SK-N-SH (cell line): ENCODE measurements around the gene CEP63. TPM values are rescaled to one million over a fixed set of nuclear protein-coding genes. Genes with fewer than 3 reads are reported as not detected.

ENCODE experiments used
- CTCF ChIA-PET: fragments of 300-600, 350-600 bp; formaldehyde crosslinking; extraction: SDS; loops from one replicate; lab custom pipeline; 2021; lab: Yijun Ruan, JAX
- POLR2A ChIA-PET: fragments of 350-600 bp; sonication (Branson Sonifier 250); formaldehyde crosslinking; extraction: SDS; loops from one replicate; lab custom pipeline; 2020; ENCODE audit warnings: antibody characterized with exemption, inconsistent platforms; lab: Yijun Ruan, JAX
- DNase-seq: peaks from one replicate; pipeline ENCODE4 v3.0.0; 2012
- H2AFZ ChIP-seq: fragments of 200-600 bp; sonication (generic); 2 replicates; pipeline ENCODE4 v1.8.1; 2016; ENCODE audit warnings: antibody characterized with exemption, mild to moderate bottlenecking, low read depth
- H3F3A ChIP-seq: fragments of 200-600 bp; sonication (generic); replicated peaks from 2 replicates; pipeline ENCODE3; 2016; ENCODE audit warnings: antibody characterized with exemption, mild to moderate bottlenecking; ENCODE audit not compliant: insufficient read depth
- H3K27ac ChIP-seq, 2 experiments: fragments of 200-500 bp in 1 of 2; fragments of 200-600 bp in 1 of 2; sonication (Bioruptor generic) in 1 of 2; sonication (generic), shearing (Covaris generic) in 1 of 2; 2 replicates each; pipeline versions ENCODE4 v1.5.1 to v1.6.1; 2014 to 2016; ENCODE audit warnings: low read depth in 2 of 2, inconsistent platforms in 1 of 2, low read length in 1 of 2, mild to moderate bottlenecking in 1 of 2, mixed read lengths in 1 of 2
- H3K27me3 ChIP-seq: fragments of 200-600 bp; sonication (generic), shearing (Covaris generic); 2 replicates; pipeline ENCODE4 v1.6.1; 2016; ENCODE audit warnings: mixed run types; ENCODE audit not compliant: insufficient read depth
- H3K36me3 ChIP-seq, 2 experiments: fragments of 200-500 bp in 1 of 2; fragments of 200-600 bp in 1 of 2; sonication (Bioruptor generic) in 1 of 2; sonication (generic) in 1 of 2; replicated peaks in 1 of 2; 2 replicates each; pipeline versions ENCODE3 to v1.5.1; 2014 to 2016; ENCODE audit warnings: low read length in 1 of 2, mild to moderate bottlenecking in 1 of 2; ENCODE audit not compliant: insufficient read depth in 2 of 2, control insufficient read depth in 1 of 2
- H3K4me1 ChIP-seq, 2 experiments: fragments of 200-500 bp in 1 of 2; fragments of 200-600 bp in 1 of 2; sonication (Bioruptor generic) in 1 of 2; sonication (generic), shearing (Covaris generic) in 1 of 2; 2 replicates each; pipeline versions ENCODE4 v1.5.1 to v1.6.1; 2014 to 2016; ENCODE audit warnings: low read depth in 1 of 2, low read length in 1 of 2, mixed run types in 1 of 2; ENCODE audit not compliant: insufficient read depth in 2 of 2, control insufficient read depth in 1 of 2
- H3K4me2 ChIP-seq: fragments of 200-600 bp; sonication (generic), shearing (Covaris generic); 2 replicates; pipeline ENCODE4 v1.6.1; 2017; ENCODE audit warnings: mixed run types
- H3K4me3 ChIP-seq, 2 experiments: fragments of 200-500 bp in 1 of 2; fragments of 200-600 bp in 1 of 2; sonication (Bioruptor generic) in 1 of 2; sonication (generic), shearing (Covaris generic) in 1 of 2; 2 replicates each; pipeline versions ENCODE4 v1.5.1 to v1.8.1; 2014 to 2016; ENCODE audit warnings: low read depth in 2 of 2, inconsistent platforms in 1 of 2, low read length in 1 of 2, mild to moderate bottlenecking in 1 of 2, mixed read lengths in 1 of 2, moderate library complexity in 1 of 2
- H3K79me2 ChIP-seq: fragments of 200-600 bp; sonication (generic); 2 replicates; pipeline ENCODE4 v1.8.1; 2017; ENCODE audit warnings: mild to moderate bottlenecking; ENCODE audit not compliant: insufficient read depth
- H3K9ac ChIP-seq: fragments of 200-600 bp; sonication (generic); 2 replicates; pipeline ENCODE4 v1.6.1; 2017; ENCODE audit warnings: mixed run types
- H3K9me2 ChIP-seq: fragments of 200-600 bp; sonication (generic); 2 replicates; pipeline ENCODE4 v1.6.1; 2017; ENCODE audit warnings: mixed run types
- H3K9me3 ChIP-seq: fragments of 200-600 bp; sonication (generic); 2 replicates; pipeline ENCODE4 v1.6.1; 2017; ENCODE audit warnings: mixed run types, mild to moderate bottlenecking, moderate library complexity
- H4K20me1 ChIP-seq: fragments of 200-600 bp; sonication (generic); 2 replicates; pipeline ENCODE4 v1.6.1; 2017; ENCODE audit warnings: mild to moderate bottlenecking, mixed run types; ENCODE audit not compliant: insufficient read depth
- FOXJ3 ChIP-seq: sonication (generic); formaldehyde crosslinking; IDR thresholded peaks from 2 replicates; pipeline ENCODE4 v1.5.1; 2020; ENCODE audit warnings: mild to moderate bottlenecking, missing genetic modification reagents
- FOXM1 ChIP-seq: IDR thresholded peaks from 2 replicates; pipeline ENCODE4 v1.4.0; 2012; ENCODE audit warnings: low read depth, mild to moderate bottlenecking
- IRF3 ChIP-seq: fragments of 150-350 bp; IDR thresholded peaks from 2 replicates; pipeline ENCODE4 v1.6.1; 2016; ENCODE audit warnings: mild to moderate bottlenecking, low read depth, low read length
- MEF2A ChIP-seq: IDR thresholded peaks from 2 replicates; pipeline ENCODE4 v1.4.0; 2012; ENCODE audit warnings: low read depth, borderline replicate concordance
- NFIC ChIP-seq: IDR thresholded peaks from 2 replicates; pipeline ENCODE4 v1.4.0; 2012; ENCODE audit warnings: borderline replicate concordance
- PBX3 ChIP-seq: IDR thresholded peaks from 2 replicates; pipeline ENCODE4; 2012
- POLR2AphosphoS5 ChIP-seq: IDR thresholded peaks from 2 replicates; pipeline ENCODE4 v1.6.1; 2012; ENCODE audit warnings: low read depth, low read length
- RAD21 ChIP-seq: IDR thresholded peaks from 2 replicates; pipeline ENCODE4 v1.6.1; 2012; ENCODE audit warnings: mild to moderate bottlenecking, low read length
- REST ChIP-seq: IDR thresholded peaks from 2 replicates; pipeline ENCODE4 v1.6.1; 2012; ENCODE audit warnings: mild to moderate bottlenecking, low read depth, low read length, moderate library complexity
- RXRA ChIP-seq: IDR thresholded peaks from 2 replicates; pipeline ENCODE4 v1.4.0; 2012; ENCODE audit warnings: low read depth, mild to moderate bottlenecking, borderline replicate concordance
- SMC3 ChIP-seq: IDR thresholded peaks from 2 replicates; pipeline ENCODE4 v1.6.1; 2012; ENCODE audit warnings: low read depth, low read length, improper control_type of control experiment
- TAF1 ChIP-seq: IDR thresholded peaks from 2 replicates; pipeline ENCODE4 v1.6.1; 2012; ENCODE audit warnings: low read depth, mild to moderate bottlenecking, low read length, moderate library complexity, borderline replicate concordance
- TCF12 ChIP-seq: IDR thresholded peaks from 2 replicates; pipeline ENCODE4 v1.4.0; 2012
- TEAD4 ChIP-seq: IDR thresholded peaks from 2 replicates; pipeline ENCODE4 v1.4.0; 2012; ENCODE audit warnings: mild to moderate bottlenecking, borderline replicate concordance; ENCODE audit not compliant: insufficient read depth
- USF1 ChIP-seq: IDR thresholded peaks from 2 replicates; pipeline ENCODE4 v1.4.0; 2012; ENCODE audit warnings: low read depth, borderline replicate concordance
- WGBS: methylation state at CpG from one replicate; pipeline ENCODE4 v1.1.6; 2017; ENCODE audit warnings: low lambda C conversion rate; 5-methylcytosine and 5-hydroxymethylcytosine counted together
- polyA plus RNA-seq, 3 experiments: library from polyadenylated mRNA; depleted of rRNA; stranded (reverse); fragments of >200 nt; gene quantifications; 2 replicates each; pipeline ENCODE4 v1.2.3, GENCODE V29; 2012

CEP63 gene
- polyA plus RNA-seq, 1 of the 3 experiments (the other 2 are of a cell fraction) = 6.3 TPM

- H3K9me3 ChIP-seq = no peaks in the 10 kb centered on the region
- H3K79me2 ChIP-seq = no peaks in the 10 kb centered on the region
- H3K4me2 ChIP-seq = no peak overlapping the region
- 61% methylated on average over 12 of the region's 12 CpGs for WGBS
- no peaks in the 10 kb centered on the region for H3K9me2 ChIP-seq
- no peak for DNase-seq
- H3K4me1 ChIP-seq = peaks cover 0 to 36% of the 10 kb centered on the region in 2 experiments; a peak in 1 of 4 replicates
- H3K36me3 ChIP-seq = no peaks in the 10 kb centered on the region
- H3K9ac ChIP-seq = no peak overlapping the region
- no peaks in the 10 kb centered on the region for H3K27me3 ChIP-seq
- H3K4me3 ChIP-seq = no peak overlapping the region
- H4K20me1 ChIP-seq = no peaks in the 10 kb centered on the region
- no peak overlapping the region for H3K27ac ChIP-seq
- TF ChIP-seq TAF1 = no peak
- no peak for TF ChIP-seq REST
- no peak for TF ChIP-seq RXRA
- TF ChIP-seq SMC3 = no peak
- no peak for TF ChIP-seq FOXJ3 (CRISPR knock-in tag)
- TF ChIP-seq RAD21 = no peak
- no peak for TF ChIP-seq FOXM1
- no peak for TF ChIP-seq TCF12
- no peak for TF ChIP-seq PBX3
- TF ChIP-seq MEF2A = no peak
- no peak for TF ChIP-seq TEAD4
- no peak for TF ChIP-seq POLR2AphosphoS5
- TF ChIP-seq NFIC = no peak
- TF ChIP-seq USF1 = no peak
- no peak for TF ChIP-seq IRF3
- no peak overlapping the region for H2AFZ ChIP-seq
- POLR2A ChIA-PET = no interaction called here
- CTCF ChIA-PET = interaction anchor here (0.6 to 6.1 kb wide), 2 partner anchors 8 to 187 kb away, joined by 3 to 82 read pairs; partner anchors contain the start of gene EPHB1
- no peaks in the 10 kb centered on the region for H3F3A ChIP-seq
Measured at GRCh38 chr3:134606033-134607025, 120.5 kb downstream of the CEP63 start.
